ENCODE results near the gene SVEP1.

DNA sequence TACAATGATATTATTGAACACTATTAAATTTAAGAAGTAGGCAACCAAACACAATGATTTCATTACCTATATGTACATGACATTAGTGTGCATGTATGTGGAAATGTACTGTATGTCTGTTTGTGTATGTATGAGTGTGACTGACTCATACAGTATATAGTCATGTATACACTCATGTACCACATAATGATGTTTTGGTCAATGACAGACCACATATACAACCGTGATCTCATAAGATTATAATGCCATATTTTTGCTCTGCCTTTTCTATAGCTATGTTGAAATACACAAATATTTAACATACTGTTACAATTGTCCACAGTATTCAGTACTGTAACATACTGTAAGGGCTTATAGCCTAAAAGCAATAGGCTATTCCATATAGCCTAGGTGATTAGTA lies 19.7 kb downstream of the SVEP1 start:
- no peak for TF ChIP-seq POLR2AphosphoS5 (IDR thresholded peaks at IDR 0.05; ENCODE audit: low read depth, low read length)
- TF ChIP-seq POLR2A (IDR thresholded peaks at IDR 0.05; ENCODE audit: low read depth, low read length): no peak
- TF ChIP-seq POU2F2 (IDR thresholded peaks at IDR 0.05; ENCODE audit: low read depth, low read length): no peak
- no peak for TF ChIP-seq PAX5 (IDR thresholded peaks at IDR 0.05; ENCODE audit: insufficient read depth, low read length, severe bottlenecking)
- TF ChIP-seq SPI1 (IDR thresholded peaks at IDR 0.05; ENCODE audit: low read depth, low read length): no peak
- no peak for TF ChIP-seq TAF1 (IDR thresholded peaks at IDR 0.05; ENCODE audit: low read depth, low read length)

Measured in GM12891 (cell line).